BLaER1 treated with 17β-estradiol and CSF1 and Interleukin-3, amounts not matched to agents 10 nM and 100 nM (cell line): Measurements from ENCODE around the gene CTIF.

ENCODE experiments used
- H3K27ac ChIP-seq, 11 experiments: shearing (Covaris generic); formaldehyde crosslinking; 2 replicates each; pipeline ENCODE4 v1.8.1; 2022
- H3K27me3 ChIP-seq, 11 experiments: shearing (Covaris generic); formaldehyde crosslinking; 2 replicates each; pipeline ENCODE4 v1.8.1; 2022
- H3K36me3 ChIP-seq, 11 experiments: shearing (Covaris generic); formaldehyde crosslinking; 2 replicates each; pipeline ENCODE4 v1.8.1; 2022
- H3K4me1 ChIP-seq, 10 experiments: shearing (Covaris generic); formaldehyde crosslinking; 2 replicates each; pipeline ENCODE4 v1.8.1; 2022
- H3K4me2 ChIP-seq, 11 experiments: shearing (Covaris generic); formaldehyde crosslinking; 2 replicates each; pipeline ENCODE4 v1.8.1; 2022
- H3K4me3 ChIP-seq, 10 experiments: shearing (Covaris generic); formaldehyde crosslinking; 2 replicates each; pipeline ENCODE4 v1.8.1; 2022
- H3K9ac ChIP-seq, 11 experiments: shearing (Covaris generic); formaldehyde crosslinking; 2 replicates each; pipeline ENCODE4 v1.8.1; 2022
- H3K9me3 ChIP-seq, 11 experiments: shearing (Covaris generic); formaldehyde crosslinking; replicated peaks in 1 of 11; 2 replicates each; pipeline ENCODE4 v1.8.1; 2022
- H4K20me1 ChIP-seq, 11 experiments: shearing (Covaris generic); formaldehyde crosslinking; 2 replicates each; pipeline ENCODE4 v1.8.1; 2022
- Cebpa-rat ChIP-seq, 11 experiments: shearing (Covaris generic); IDR thresholded peaks; 2 replicates each; pipeline ENCODE4 v1.8.1; 2022

CTIF gene

DNA sequence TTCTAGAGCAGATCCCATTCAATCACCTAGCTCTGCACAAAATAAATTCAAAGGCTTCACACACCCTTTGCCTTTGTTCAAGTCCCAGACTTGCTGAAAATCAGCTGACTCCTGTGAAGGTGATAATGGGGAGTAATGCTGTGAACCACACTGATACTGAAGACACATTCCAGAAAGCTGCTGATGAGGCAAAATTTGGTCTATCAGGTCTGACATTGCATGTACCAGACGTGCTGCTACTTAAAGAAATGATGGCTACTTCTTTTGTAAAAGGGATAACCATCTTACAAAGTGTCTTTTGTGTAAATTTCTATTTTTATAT is 7.8 kb upstream of the CTIF start:
- Histone ChIP-seq H3K4me1 (peaks cover 0 to 7% (median 0%) of the 10 kb centered on the region in 10 experiments; a peak in 1 of 20 replicates), H3K27ac (no peak overlapping the region), H3K36me3 (no peaks in the 10 kb centered on the region), H3K9ac (no peak overlapping the region), H3K9me3 (no peaks in the 10 kb centered on the region), H3K4me3 (no peak overlapping the region), H3K4me2 (no peak overlapping the region), H3K27me3 (no peaks in the 10 kb centered on the region), H4K20me1 (no peaks in the 10 kb centered on the region)
- TF ChIP-seq Cebpa-rat (IDR thresholded peaks at IDR 0.05), result no peak

DNA sequence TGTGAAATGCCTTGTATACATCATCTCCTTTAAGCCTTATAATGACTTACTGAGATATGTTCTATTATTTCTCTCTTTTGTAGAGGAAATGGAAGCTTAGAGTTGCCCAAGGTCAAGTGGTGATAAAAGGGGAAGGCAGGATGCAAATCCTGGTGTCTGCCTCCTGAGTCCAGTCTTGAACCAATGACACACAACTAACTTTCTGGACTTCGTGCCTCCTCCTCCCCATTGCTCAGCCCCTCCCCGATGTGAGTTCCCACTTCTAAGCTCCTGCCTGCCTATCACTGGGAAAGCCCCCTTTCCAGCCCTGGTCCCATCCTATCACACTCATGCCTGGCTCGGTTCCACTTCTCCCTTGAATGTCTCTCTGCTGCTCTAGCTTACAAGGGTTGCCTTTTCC is 6.9 kb upstream of the CTIF start:
- Histone ChIP-seq H3K4me2 (peak overlapping the region in 1 of 11 experiments; percentile 47; a peak in 2 of 22 replicates), H3K27me3 (no peaks in the 10 kb centered on the region), H3K9ac (no peak overlapping the region), H3K9me3 (no peaks in the 10 kb centered on the region), H3K4me1 (peaks cover 0 to 7% (median 0%) of the 10 kb centered on the region in 10 experiments; a peak in 1 of 20 replicates), H3K36me3 (no peaks in the 10 kb centered on the region), H3K27ac (no peak overlapping the region), H3K4me3 (no peak overlapping the region), H4K20me1 (no peaks in the 10 kb centered on the region)
- TF ChIP-seq Cebpa-rat (IDR thresholded peaks at IDR 0.05), result no peak

DNA sequence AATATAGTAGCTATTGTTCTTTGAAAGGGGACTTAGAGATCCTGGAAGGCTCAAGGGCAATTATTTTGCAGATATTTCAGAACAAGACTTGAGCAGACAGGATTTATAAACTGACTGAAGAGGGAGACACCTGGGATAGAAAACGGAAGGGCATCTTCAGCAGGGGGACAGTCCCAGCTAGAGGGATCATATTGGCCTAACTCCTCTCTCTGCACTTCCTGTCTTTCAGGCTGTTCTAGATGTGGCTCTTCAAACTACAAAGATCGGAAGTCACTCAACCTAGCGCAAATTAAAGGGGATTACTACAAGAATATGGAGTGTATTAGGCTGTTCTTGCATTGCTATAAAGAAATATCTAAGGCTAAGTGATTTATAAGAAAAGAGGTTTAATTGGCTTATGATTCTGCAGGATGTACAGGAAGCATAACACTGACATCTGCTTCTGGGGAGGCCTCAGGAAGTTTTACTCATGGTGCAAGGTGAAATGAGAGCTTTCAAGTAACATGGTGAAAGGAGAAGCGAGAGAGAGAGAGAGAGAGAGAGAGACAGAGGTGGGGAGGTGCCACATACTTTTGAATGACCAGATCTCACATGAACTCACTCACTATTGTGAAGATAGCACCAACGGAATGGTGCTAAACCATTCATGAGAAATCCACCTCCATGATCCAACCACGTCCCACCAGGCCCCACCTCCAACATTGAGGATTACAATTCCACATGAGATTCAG is 5.3 kb upstream of the CTIF start:
- peaks cover 0 to 11% (median 3%) of the 10 kb centered on the region in 10 experiments; a peak in 11 of 20 replicates for H3K4me1 ChIP-seq
- H3K9ac ChIP-seq, result no peak overlapping the region
- H4K20me1 ChIP-seq, result no peaks in the 10 kb centered on the region
- H3K27ac ChIP-seq, result no peak overlapping the region
- no peaks in the 10 kb centered on the region for H3K27me3 ChIP-seq
- no peak for TF ChIP-seq Cebpa-rat (IDR thresholded peaks at IDR 0.05)
- no peak overlapping the region for H3K4me3 ChIP-seq
- no peaks in the 10 kb centered on the region for H3K36me3 ChIP-seq
- H3K9me3 ChIP-seq, result no peaks in the 10 kb centered on the region
- H3K4me2 ChIP-seq, result no peak overlapping the region

DNA sequence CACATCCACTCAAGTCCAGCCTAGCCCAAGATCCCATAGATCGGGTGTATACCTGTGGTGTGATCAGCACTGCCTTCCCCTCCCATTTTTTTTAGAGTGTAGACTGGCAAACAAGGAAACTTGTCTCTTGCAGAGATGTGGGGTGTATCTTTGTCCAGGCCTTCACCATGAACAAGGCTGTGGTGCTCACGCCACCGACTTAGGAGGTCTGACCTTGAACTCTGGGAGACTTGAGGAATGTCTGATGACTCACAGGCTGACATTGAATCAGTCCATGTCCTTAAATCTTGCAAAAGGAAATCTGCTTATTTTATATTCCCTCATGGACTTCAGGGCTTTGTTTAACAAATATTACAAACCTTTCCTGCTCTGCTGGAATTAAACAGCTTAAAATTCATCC is 4.5 kb upstream of the CTIF start:
- peaks cover 0 to 1% (median 0%) of the 10 kb centered on the region in 11 experiments; a peak in 4 of 22 replicates for H4K20me1 ChIP-seq
- no peak overlapping the region for H3K4me3 ChIP-seq
- no peaks in the 10 kb centered on the region for H3K36me3 ChIP-seq
- H3K27ac ChIP-seq, result no peak overlapping the region
- no peak overlapping the region for H3K4me2 ChIP-seq
- peaks cover 0 to 13% (median 6%) of the 10 kb centered on the region in 10 experiments; a peak in 11 of 20 replicates for H3K4me1 ChIP-seq
- no peak for TF ChIP-seq Cebpa-rat (IDR thresholded peaks at IDR 0.05)
- no peaks in the 10 kb centered on the region for H3K9me3 ChIP-seq
- H3K9ac ChIP-seq, result no peak overlapping the region
- peaks cover 0 to 1% (median 0%) of the 10 kb centered on the region in 11 experiments; a peak in 2 of 22 replicates for H3K27me3 ChIP-seq

DNA sequence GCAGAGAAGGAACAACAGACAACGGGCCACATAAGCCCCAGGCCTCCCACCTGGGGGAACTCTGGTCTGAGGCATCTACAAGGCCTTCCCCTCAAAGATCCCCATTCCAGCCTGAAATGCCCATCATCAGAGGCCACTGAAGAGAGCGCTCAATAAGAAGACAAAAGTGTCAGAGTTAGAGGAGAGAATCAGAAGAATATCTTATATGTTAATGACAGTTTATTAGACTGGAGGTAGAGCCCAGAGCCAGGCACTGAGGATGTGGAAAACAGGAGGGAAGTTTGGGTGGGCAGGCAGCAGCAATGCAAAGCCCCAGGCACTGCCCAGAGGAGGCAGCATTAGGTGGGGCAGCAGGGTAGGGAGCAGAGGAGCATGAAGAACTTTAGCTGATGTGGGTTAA is 2.9 kb upstream of the CTIF start:
- Histone ChIP-seq H3K4me1 (peaks cover 5 to 13% (median 6%) of the 10 kb centered on the region in 10 experiments; a peak in 11 of 20 replicates), H4K20me1 (peaks cover 0 to 16% (median 12%) of the 10 kb centered on the region in 11 experiments; a peak in 19 of 22 replicates), H3K9ac (no peak overlapping the region), H3K9me3 (no peaks in the 10 kb centered on the region), H3K36me3 (no peaks in the 10 kb centered on the region), H3K27ac (no peak overlapping the region), H3K4me2 (no peak overlapping the region), H3K27me3 (peaks cover 0 to 16% (median 11%) of the 10 kb centered on the region in 11 experiments; a peak in 16 of 22 replicates), H3K4me3 (no peak overlapping the region)
- no peak for TF ChIP-seq Cebpa-rat (IDR thresholded peaks at IDR 0.05)

DNA sequence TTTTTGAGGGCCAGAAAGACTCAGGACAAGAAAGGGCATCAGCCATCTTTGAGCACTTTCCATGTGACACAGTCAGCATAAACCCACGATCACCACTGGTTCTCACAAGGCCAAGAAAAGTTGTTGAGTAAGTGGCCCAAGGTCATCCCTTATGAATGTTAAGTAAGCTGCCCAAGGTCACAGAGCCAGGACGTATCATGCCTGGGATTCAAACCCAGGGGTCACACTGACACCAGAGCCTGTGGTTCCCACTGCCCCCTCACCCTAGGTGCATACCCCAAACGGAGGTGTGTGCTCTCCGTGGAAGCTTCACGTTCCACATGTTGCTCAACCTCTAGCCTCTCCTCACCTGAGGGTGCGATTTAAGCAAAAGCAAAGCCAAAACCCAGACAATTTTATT is 2.3 kb upstream of the CTIF start:
- Histone ChIP-seq H3K36me3 (no peaks in the 10 kb centered on the region), H3K4me1 (peaks cover 5 to 17% (median 9%) of the 10 kb centered on the region in 10 experiments; a peak in 16 of 20 replicates), H3K9ac (no peak overlapping the region), H4K20me1 (peaks cover 1 to 22% (median 17%) of the 10 kb centered on the region in 11 experiments; a peak in 20 of 22 replicates), H3K4me3 (no peak overlapping the region), H3K4me2 (no peak overlapping the region), H3K27ac (no peak overlapping the region), H3K9me3 (no peaks in the 10 kb centered on the region), H3K27me3 (peaks cover 0 to 21% (median 17%) of the 10 kb centered on the region in 11 experiments; a peak in 17 of 22 replicates)
- no peak for TF ChIP-seq Cebpa-rat (IDR thresholded peaks at IDR 0.05)

DNA sequence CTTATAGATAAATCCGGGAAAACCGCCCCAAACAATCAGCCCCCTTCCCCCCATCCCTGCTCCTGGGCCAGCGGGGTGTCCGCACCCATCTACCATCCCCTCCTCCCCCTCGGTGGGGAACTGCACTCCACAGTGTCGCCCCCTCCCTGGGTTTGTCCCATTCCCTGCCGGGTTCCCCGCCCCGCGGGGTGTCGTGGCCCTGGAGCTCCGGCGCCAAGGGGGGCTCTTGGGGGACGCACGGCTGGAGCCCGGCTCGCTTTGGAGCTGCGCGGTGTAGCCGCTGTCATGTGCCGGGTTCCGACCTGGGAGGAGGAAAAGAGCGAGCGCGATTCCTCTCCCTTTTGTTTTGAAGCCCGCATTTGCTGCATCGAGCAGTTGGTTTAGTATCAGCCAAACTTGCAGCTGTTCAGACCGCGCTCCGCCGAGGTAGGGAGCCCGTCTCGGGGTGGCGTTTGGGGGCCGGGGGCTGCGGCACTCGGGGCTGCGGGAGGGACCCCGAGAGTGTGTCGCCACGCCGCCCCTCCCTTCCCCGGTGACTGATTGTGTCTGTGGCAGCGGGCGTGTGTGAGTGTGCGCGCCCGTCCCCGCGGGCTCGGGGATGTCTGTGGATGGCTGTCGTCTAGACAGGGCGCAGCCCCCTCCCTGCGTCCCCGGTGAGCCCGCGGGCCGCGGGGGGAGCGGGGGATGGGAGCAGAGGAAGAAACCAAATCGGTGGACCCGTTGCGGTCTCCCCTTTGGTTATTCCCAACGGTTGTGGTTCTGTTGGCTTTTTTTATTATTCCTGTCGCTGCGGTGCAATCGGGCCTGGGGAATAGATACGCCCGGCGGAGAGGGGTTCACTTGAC is 797 bp downstream of the CTIF start:
- Histone ChIP-seq H3K27ac (peak overlapping the region in 10 of 11 experiments; percentile 24 to 58 (median 52); a peak in 17 of 22 replicates), H3K9ac (peak overlapping the region; percentile 63 to 82 (median 80)), H3K36me3 (peaks cover 0 to 9% (median 0%) of the 10 kb centered on the region in 11 experiments; a peak in 1 of 22 replicates)

DNA sequence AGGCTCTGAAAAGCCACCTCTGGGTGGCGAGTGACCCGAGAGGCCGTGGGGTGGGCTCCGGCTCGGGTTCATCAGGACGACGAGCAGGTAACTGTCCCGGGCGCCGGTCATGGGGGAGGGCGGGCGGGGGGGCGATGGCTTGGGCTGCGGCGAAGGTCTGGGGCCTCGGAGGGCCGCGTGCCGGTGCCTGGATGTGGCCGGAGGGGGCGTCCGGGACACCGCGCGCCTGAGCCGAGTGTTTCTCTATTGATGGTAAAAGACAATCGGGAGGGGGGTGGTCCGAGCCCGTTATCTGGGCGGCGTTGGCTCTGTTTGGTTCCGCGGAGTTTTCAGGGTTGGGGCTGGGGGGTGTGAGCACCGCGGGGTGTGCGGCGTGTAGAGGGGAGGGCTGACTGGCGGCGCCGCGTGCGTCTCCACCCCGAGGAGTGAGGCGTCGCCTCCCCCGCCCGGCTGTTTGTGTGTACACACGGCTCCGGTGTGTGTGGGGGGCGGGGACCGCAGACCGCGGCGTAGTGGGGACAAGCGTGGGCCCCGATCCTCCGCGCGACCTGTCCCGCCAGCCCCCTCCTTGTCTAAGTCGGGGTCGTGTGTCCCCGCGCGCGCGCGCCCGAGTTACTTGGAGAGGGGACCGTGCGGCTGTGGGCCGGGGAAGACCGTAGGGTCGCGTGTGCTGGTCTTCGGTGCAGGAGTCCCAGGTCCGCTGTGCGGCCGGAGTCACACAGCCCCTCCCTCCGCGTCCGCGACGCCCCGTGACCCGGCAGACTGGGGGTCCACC is 1.6 kb downstream of the CTIF start:
- Histone ChIP-seq H3K9me3 (no peaks in the 10 kb centered on the region), H3K4me3 (peak overlapping the region; percentile 73 to 95 (median 81)), H3K9ac (peak overlapping the region; percentile 63 to 82 (median 80)), H3K27me3 (peaks cover 0 to 45% (median 34%) of the 10 kb centered on the region in 11 experiments; a peak in 18 of 22 replicates), H3K4me2 (peak overlapping the region; percentile 94 to 100 (median 100)), H3K27ac (peak overlapping the region; percentile 21 to 79 (median 50); a peak in 18 of 22 replicates), H3K4me1 (peaks cover 5 to 28% (median 21%) of the 10 kb centered on the region in 10 experiments; a peak in 17 of 20 replicates), H3K36me3 (peaks cover 0 to 9% (median 0%) of the 10 kb centered on the region in 11 experiments; a peak in 1 of 22 replicates), H4K20me1 (peaks cover 41 to 61% (median 57%) of the 10 kb centered on the region in 11 experiments)
- TF ChIP-seq Cebpa-rat (IDR thresholded peaks at IDR 0.05), result no peak

More for the DNA sequence above, 797 bp downstream of the CTIF start:
- peak overlapping the region; percentile 94 to 100 (median 100) for H3K4me2 ChIP-seq
- H4K20me1 ChIP-seq, result peaks cover 33 to 53% (median 49%) of the 10 kb centered on the region in 11 experiments
- peaks cover 5 to 20% (median 15%) of the 10 kb centered on the region in 10 experiments; a peak in 17 of 20 replicates for H3K4me1 ChIP-seq
- H3K27me3 ChIP-seq, result peaks cover 0 to 45% (median 34%) of the 10 kb centered on the region in 11 experiments; a peak in 18 of 22 replicates
- H3K4me3 ChIP-seq, result peak overlapping the region; percentile 73 to 95 (median 81)
- no peaks in the 10 kb centered on the region for H3K9me3 ChIP-seq
- TF ChIP-seq Cebpa-rat (IDR thresholded peaks at IDR 0.05), result no peak
